ENCODE measurements around the gene SORCS1.

DNA sequence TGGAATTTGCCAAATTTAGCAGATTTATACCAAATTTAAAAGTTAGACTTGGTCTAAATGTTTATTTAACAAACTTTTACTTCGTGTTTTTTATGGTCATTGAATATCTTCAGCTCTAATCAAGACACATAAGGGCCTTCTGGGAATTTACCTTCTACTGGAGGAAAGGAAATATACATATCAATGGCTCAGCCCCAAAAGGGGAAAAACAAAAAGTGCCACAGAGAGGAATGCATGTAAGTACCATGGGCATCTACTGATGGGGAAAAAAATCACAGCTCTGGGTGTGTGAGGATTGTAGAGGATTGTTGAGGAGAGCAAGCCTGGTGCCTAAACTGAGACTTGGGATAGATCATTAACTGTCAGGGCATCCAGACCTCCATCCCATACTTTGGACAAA, 260.3 kb downstream of the SORCS1 start:
- TF ChIP-seq CTCF (IDR thresholded peaks at IDR 0.05; ENCODE audit: low read depth, low read length) (no peak), POLR2A (IDR thresholded peaks at IDR 0.05; ENCODE audit: extremely low read depth, insufficient read length) (no peak)
- TF ChIP-seq, protein P1, sequence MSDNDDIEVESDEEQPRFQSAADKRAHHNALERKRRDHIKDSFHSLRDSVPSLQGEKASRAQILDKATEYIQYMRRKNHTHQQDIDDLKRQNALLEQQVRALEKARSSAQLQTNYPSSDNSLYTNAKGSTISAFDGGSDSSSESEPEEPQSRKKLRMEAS (IDR thresholded peaks at IDR 0.05; ENCODE audit: low read depth, low read length), result no peak

Data from NB4 (cell line).